ENCODE data around the gene PSPN. TPM values are rescaled to one million over a fixed set of nuclear protein-coding genes. Genes with fewer than 3 reads are reported as not detected.

PSPN gene
- total RNA-seq, 1 experiment from 2014 or later, result 1.9 TPM

DNA sequence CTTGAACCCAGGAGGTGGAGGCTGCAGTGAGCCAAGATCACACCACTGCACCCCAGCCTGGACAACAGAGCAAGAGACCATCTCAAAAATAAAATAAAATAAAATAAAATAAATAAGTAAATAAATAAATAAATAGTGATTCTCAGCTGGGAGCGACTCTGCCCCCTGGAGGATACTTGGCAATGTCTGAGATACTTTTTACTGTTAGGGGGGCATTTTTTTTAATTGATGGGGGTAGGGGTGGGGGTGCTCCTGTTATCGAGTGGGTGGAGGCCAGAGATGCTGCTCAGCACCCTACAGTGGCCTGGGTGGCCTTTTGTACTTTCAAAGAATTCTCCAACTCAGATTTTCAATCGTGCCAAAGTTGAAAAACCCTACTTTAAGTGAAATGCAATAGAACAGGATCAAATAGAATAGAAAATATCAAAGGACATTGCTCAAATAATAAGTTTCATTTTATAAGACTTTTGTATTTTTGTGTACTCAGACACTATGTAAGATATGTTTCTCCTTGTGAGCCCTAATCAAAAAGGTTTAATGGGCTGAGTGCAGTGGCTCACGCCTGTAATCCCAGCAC lies 21.5 kb downstream of the PSPN start:
- ChIA-PET POLR2A (interaction anchor here (0.6 kb wide), 1 partner anchor 107 kb away, joined by 4 read pairs; no protein-coding TSS in a partner anchor), CTCF (interaction anchor here (0.6 to 1.2 kb wide), 7 partner anchors 14 to 1697 kb away, joined by 3 to 9 read pairs (median 3); partner anchors contain the start of gene ALKBH7)
- Mint-ChIP-seq H3K4me3 (no peak overlapping the region), H3K4me1 (no peaks in the 10 kb centered on the region), H3K27me3 (ENCODE audit: low read depth) (peaks cover 3% of the 10 kb centered on the region), H3K27ac (no peak overlapping the region), H3K9me3 (peaks cover 9% of the 10 kb centered on the region), H3K36me3 (no peaks in the 10 kb centered on the region; the same call in 1 of the 2 replicates)
- TF ChIP-seq, protein P1, sequence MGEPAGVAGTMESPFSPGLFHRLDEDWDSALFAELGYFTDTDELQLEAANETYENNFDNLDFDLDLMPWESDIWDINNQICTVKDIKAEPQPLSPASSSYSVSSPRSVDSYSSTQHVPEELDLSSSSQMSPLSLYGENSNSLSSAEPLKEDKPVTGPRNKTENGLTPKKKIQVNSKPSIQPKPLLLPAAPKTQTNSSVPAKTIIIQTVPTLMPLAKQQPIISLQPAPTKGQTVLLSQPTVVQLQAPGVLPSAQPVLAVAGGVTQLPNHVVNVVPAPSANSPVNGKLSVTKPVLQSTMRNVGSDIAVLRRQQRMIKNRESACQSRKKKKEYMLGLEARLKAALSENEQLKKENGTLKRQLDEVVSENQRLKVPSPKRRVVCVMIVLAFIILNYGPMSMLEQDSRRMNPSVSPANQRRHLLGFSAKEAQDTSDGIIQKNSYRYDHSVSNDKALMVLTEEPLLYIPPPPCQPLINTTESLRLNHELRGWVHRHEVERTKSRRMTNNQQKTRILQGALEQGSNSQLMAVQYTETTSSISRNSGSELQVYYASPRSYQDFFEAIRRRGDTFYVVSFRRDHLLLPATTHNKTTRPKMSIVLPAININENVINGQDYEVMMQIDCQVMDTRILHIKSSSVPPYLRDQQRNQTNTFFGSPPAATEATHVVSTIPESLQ (CRISPR knock-in tag; IDR thresholded peaks at IDR 0.05), result no peak
- TF ChIP-seq E2F4 (CRISPR knock-in tag; IDR thresholded peaks at IDR 0.05; ENCODE audit: borderline replicate concordance, low read depth) (no peak), FOXP1 (CRISPR knock-in tag; IDR thresholded peaks at IDR 0.05; ENCODE audit: borderline replicate concordance) (no peak), ATF1 (CRISPR knock-in tag; IDR thresholded peaks at IDR 0.05) (no peak), PRDM15 (CRISPR knock-in tag; IDR thresholded peaks at IDR 0.05) (no peak), NFE2L1 (CRISPR knock-in tag; IDR thresholded peaks at IDR 0.05) (no peak), ZNF138 (CRISPR knock-in tag; conservative IDR thresholded peaks at IDR 0.05) (no peak), EMX1 (CRISPR knock-in tag; IDR thresholded peaks at IDR 0.05) (no peak), ZBTB21 (CRISPR knock-in tag; IDR thresholded peaks at IDR 0.05; ENCODE audit: borderline replicate concordance) (no peak), ESRRA (CRISPR knock-in tag; IDR thresholded peaks at IDR 0.05; ENCODE audit: borderline replicate concordance) (no peak), ZBTB43 (CRISPR knock-in tag; IDR thresholded peaks at IDR 0.05) (no peak), ZNF121 (CRISPR knock-in tag; IDR thresholded peaks at IDR 0.05) (no peak), STAT6 (CRISPR knock-in tag; conservative IDR thresholded peaks at IDR 0.05; ENCODE audit: low read depth) (no peak), ZNF219 (CRISPR knock-in tag; IDR thresholded peaks at IDR 0.05; ENCODE audit: borderline replicate concordance) (no peak)
- TF ChIP-seq, protein P2, sequence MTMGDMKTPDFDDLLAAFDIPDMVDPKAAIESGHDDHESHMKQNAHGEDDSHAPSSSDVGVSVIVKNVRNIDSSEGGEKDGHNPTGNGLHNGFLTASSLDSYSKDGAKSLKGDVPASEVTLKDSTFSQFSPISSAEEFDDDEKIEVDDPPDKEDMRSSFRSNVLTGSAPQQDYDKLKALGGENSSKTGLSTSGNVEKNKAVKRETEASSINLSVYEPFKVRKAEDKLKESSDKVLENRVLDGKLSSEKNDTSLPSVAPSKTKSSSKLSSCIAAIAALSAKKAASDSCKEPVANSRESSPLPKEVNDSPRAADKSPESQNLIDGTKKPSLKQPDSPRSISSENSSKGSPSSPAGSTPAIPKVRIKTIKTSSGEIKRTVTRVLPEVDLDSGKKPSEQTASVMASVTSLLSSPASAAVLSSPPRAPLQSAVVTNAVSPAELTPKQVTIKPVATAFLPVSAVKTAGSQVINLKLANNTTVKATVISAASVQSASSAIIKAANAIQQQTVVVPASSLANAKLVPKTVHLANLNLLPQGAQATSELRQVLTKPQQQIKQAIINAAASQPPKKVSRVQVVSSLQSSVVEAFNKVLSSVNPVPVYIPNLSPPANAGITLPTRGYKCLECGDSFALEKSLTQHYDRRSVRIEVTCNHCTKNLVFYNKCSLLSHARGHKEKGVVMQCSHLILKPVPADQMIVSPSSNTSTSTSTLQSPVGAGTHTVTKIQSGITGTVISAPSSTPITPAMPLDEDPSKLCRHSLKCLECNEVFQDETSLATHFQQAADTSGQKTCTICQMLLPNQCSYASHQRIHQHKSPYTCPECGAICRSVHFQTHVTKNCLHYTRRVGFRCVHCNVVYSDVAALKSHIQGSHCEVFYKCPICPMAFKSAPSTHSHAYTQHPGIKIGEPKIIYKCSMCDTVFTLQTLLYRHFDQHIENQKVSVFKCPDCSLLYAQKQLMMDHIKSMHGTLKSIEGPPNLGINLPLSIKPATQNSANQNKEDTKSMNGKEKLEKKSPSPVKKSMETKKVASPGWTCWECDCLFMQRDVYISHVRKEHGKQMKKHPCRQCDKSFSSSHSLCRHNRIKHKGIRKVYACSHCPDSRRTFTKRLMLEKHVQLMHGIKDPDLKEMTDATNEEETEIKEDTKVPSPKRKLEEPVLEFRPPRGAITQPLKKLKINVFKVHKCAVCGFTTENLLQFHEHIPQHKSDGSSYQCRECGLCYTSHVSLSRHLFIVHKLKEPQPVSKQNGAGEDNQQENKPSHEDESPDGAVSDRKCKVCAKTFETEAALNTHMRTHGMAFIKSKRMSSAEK (CRISPR knock-in tag; IDR thresholded peaks at IDR 0.05; ENCODE audit: borderline replicate concordance), result no peak
- ATAC-seq, result no peak
- no peak for DNase-seq (ENCODE audit: low spot score)
